ENCODE results near the gene NCS1.

The NCS1 gene

DNA sequence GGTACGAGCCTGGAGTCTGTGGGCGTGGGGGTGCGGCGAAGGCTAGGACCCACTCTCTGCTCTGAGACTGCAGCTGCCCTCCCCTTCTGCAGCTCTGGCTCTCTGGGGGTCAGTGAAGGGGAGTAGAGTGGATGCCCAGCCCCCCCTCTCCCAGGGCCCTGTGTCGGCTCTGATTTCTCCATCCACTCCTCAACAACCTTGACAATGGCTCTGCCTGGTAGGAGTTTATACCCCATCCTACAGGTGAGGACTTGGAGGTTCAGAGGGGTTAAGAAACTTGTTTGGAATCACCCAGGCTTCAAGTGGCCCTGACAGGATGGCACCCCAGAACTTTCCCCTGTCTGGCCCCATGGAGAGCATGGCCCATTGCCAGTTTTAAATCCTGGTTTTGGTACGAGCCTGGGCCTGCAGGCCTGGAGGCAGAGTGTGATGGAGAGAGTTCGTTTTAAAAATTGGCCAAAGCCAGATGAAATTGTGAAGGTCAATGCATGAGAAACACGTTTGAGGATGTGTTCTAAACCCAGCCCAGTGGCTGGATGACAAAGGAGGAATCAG, 22.3 kb downstream of the NCS1 start:
- DNase-seq (ENCODE audit: low spot score): no peak

DNA sequence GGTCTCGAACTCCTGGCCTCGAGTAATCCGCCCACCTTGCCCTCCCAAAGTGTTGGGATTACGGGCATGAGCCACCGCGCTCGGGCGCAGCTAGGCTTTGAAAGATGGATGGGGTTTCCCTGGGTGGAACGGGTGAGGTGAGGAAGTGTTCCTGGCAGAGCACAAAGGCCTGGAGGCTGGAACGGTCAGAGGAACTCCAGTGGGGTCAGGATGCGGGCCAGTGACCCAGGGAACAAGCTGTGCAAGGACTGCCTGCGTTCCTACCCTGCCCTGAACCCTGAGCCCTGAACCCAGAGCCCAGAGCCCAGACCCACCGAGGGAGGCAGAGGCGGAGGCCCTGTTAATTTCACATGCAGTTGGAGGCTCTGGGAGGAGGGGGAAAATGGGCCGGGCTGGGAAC, 23.4 kb downstream of the NCS1 start:
- DNase-seq (ENCODE audit: low spot score): no peak

DNA sequence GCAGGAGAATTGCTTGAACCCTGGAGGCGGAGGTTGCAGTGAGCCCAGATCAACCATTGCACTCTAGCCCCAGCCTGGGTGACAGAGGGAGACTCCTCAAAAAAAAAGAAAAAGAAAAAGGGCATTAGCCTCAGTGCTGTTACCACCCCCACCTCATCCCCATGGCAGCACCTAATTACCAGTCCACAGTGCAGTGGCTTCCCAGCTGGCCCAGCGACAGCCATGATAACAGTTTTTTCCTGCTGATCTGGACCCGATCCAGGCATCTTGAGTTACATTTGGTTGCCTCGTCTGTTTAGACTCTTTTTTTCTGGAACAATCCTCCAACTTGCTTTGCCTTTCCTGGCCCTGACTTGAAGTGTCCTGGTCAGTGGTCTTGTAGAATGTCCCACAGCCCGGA, 24.4 kb downstream of the NCS1 start:
- no peak for DNase-seq (ENCODE audit: low spot score)

DNA sequence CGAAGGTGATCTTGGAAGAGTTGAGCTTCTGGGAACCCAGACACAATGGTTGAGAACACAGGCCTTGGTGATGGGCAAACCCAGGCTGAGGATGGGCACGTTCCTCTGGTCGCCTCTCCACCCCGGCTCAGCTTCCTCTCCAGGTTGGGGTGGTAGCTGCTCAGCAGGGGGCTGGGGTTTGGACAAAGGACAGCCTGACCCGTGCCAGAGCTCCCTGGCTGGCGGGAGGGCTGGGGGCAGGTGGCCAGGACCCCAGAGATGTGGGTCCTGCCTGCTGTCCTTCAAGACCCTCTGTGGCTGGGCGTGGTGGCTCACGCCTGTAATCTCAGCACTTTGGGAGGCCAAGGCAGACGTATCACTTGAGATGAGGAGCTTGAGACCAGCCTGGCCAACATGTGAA, 25.2 kb downstream of the NCS1 start:
- DNase-seq (ENCODE audit: low spot score): no peak

DNA sequence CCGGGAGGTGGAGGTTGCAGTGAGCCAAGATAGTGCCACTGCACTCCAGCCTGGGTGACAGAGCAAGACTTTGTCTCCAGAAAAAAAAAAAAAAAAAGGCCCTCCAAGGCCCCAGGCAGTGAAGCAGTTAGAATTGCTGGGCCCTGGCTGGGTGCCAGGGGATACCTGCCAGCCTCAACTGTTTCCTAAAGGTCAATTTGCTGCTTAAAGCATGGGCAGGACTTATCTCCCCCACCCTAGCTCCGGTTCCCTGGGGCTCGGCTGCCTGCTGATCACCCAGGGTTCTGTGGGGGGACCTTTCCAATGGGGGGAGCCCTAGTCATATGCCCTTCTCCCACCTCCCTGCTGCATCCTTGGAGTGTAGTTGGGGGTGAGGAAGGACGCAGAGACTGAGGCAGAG, 25.7 kb downstream of the NCS1 start:
- DNase-seq (ENCODE audit: low spot score): no peak

DNA sequence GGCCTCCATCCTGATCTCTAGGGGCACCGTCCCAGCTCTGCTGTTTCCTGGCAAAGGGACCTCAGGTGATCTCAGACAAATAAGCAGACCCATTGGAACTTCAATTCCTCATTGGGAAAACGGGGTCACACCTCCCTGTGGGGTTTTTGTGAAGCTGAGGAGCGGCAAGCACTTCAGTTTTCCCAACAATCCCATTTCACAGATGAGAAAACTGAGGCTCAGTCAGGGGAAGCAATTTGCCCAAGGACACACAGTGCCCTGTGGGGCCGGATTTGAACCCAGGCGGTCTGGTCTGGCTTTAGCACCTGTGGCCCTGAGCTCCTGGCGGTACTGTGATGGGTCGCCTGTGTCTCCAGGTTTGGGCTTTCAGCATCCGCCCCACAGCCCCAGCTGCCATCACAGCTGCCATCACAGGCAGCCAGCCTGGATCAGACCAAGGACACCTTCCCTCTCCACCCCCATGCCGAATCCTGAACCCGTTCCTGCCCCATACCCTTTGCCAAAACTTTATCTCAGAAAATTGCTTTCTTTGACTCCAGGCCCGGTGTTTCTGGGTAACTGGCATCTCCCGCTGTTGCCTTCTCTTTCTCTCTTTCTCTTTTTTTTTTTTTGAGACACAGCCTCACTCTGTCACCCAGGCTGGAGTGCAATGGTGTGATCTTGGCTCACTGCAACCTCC, 26.4 kb downstream of the NCS1 start:
- DNase-seq (ENCODE audit: low spot score): no peak

DNA sequence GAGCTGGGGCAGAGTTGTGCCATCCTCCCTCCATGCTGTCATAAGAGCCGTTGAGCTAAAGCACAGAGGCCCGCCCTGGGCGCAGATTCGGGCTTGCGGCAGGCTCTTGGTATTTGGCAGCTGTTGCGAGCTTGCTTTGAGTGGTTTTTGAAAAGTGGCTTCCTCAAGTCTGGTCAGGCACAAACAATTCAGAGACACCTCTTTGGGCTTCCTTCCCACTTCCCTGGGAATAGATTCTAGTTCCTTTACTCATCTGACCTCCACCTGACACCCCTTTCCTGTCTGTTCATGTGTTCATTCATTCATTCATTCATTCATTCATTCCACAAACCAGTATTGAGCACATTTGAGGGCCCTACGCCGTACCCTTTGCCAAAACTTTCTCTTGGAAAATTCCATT, 27.4 kb downstream of the NCS1 start:
- no peak for DNase-seq (ENCODE audit: low spot score)

DNA sequence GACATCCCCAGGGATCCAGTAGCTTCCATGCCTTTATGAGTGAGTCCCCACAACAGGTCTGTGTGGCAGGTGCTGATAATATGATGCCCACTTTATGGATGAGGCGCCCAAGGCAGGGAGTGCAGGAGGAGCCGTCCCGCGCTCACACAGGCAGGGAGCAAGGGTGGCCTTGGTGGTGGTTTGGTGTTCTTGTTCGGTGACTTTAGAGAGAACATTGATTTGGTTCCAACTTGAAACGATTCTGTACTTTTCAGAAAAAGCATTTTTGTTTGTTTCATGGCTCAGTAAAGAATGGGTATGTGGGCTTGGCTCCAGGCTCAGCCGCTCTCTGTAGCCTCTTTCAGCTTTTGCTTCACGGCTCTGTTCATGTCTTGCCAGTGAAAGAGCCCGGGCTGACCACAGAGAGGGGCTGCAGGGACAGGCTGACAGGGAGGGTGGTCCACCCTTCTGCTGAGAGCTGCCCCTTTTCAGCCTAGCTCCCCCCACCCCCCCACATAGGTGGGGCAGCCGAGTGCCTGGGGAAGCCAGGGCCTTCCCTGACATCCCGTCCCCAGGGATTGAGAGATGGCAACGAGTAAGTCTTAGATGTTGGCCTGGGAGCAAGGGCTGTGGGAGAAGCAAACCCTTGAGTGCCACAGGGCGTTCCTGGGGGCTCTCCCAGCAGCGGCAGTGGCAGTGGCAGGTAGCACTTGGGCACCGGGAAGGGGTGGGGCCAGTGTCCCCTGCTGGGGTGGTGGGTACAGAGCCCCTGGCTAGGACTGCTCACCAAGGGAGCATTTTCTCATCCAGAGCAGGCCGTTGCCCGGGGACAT, 28.0 kb downstream of the NCS1 start:
- DNase-seq (ENCODE audit: low spot score): no peak

DNA sequence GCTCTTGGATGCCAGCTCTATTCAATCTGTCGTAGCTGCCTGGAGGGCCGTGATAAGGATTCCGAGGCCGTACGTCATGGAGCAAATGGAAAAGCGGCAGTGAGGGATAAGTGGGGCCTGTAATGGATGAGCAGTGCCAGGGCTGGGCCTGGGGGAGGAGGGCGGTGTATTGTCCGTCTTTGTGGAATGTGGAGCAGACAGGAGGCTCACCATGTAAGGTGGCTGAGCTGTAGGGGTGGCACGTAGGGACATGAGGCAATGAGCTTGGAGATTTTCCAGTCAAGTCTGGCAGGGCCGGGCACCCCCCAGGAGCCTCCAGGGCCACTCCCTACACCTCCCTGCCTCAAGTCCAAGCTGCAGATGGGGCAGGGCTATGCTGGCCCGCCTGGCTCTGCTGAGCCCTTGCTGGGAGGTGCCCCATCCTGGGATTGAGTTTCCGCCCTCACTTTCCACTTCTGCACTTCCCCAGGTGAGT, 29.2 kb downstream of the NCS1 start:
- DNase-seq (ENCODE audit: low spot score): no peak

DNA sequence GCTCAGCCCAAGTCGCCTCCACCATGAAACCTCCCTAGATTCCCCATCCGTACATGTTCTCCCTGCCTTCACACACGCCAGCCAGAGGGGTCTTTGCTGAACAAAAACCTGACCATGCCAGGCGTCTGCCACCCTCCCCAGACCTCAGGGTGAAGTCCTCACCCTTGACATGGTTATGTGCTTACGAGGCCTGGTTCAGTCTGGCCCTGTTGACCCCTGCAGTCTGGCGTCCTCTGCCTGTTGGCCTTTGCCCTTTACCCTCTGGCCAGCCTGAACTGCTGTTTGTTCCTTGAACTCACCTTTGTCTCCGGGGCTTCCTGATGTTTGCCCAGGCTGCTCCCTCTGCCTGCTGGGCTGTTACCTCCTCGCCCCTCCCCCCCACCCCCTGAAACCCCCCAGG, 29.8 kb downstream of the NCS1 start:
- no peak for DNase-seq (ENCODE audit: low spot score)

DNA sequence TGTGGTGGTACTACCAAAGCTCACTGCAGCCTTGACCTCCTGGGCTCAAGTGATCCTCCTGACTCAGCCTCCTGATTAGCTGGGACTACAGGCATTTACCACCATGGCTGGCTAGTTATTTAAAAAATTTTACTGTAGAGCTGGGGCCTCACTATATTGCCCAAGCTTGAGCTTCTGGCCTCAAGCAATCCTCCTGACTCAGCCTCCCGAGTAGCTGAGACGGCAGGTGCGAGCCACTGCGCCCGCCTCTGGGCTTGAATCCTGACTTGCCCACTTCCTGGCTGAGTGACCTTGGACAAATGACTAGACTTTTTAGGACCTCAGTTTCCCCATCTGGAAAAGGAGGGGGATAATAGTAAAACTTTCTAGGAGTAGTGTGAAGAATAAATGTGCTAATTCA, 32.1 kb downstream of the NCS1 start:
- DNase-seq (ENCODE audit: low spot score): no peak

DNA sequence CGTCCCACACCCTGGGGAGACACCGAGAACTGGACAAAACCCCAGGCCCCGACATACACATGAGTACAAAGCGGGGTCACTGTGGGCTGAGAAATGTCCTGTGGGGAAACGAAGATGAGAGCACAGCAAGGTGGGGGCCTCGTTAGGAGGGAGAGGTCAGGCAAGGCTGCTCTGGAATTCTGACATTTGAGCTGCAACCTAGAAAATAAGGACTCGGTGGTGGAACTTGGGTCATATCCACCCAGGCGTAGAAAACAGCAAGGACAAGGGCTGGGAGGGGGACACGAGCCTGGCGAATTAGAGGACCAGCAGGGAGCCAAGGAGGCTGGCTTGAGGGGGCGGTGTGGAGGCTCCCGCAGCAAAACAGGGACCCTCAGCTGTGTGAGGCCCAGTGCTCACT, 32.8 kb downstream of the NCS1 start:
- DNase-seq (ENCODE audit: low spot score): no peak

DNA sequence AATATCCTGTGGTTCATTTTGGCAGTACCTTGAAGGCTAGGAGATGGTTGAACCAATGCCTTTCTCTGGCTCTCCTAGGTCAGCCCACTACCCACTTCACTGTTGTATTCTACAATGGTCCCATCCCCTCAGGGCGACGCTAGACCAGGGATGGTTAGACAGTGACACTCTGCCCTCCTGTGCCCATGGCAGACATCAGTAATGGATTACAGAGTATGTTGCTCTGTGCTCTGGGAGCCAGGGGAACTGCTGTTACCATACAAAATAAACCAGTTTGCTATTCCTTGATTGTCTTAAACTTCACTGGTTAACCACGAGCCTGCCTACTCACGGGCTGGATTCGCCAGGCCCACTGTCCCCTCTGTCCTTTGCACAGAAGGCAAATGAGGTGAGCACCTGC, 33.7 kb downstream of the NCS1 start:
- DNase-seq (ENCODE audit: low spot score): no peak

DNA sequence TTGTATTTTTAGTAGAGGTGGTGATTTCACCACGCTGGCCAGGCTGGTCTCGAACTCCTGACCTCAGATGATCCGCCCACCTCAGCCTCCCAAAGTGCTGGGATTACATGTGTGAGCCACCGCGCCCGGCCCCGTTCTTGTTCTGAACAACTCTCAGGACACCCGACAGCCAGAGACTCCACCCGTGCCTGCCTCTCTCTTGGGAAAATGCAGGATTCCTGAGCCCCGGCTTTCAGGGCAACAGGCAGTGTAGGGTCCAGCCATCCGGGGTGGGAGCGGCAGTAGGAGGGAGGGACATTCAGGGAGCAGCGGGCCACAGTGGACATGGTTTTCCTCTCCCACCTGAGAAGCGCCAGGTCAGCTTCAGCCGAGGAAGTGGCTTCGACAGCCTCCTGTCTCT, 34.4 kb downstream of the NCS1 start:
- no peak for DNase-seq (ENCODE audit: low spot score)

DNA sequence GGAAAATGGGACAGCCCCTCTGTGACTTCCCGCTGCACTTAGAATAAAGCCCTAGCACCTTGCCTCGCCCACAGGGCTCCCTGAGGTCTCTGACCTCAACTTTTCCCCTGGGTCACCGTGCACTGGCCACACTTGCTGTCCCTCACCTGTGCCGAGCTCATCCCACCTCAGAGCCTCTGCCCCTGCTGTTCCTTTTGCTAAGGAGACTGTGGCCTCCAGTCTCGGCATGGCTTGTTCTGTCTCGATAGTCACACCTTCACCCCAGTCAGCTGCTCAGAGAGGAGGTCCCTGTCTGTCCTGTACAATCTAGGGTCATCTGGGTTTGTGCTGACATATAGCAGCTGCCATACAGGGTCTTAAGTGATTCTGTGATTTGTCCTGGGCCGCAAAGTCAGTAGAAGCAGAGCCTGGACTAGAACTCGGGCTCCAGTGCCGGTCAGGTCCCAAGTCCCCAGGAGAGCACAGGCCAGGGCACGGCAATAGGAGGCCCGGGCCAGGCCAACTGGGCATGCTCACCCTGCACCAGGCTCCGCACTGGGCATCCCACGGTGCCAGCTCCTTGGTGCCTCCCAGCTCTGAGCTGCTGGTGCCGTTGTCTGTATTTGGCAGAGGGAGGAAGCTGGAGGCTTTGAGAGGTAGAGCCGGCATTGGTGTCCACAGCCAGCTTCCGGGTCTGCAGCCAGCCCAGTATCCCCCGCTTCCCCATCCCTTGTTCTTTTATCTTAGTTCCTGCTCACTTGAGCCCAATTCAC, 35.2 kb downstream of the NCS1 start:
- no peak for DNase-seq (ENCODE audit: low spot score)

DNA sequence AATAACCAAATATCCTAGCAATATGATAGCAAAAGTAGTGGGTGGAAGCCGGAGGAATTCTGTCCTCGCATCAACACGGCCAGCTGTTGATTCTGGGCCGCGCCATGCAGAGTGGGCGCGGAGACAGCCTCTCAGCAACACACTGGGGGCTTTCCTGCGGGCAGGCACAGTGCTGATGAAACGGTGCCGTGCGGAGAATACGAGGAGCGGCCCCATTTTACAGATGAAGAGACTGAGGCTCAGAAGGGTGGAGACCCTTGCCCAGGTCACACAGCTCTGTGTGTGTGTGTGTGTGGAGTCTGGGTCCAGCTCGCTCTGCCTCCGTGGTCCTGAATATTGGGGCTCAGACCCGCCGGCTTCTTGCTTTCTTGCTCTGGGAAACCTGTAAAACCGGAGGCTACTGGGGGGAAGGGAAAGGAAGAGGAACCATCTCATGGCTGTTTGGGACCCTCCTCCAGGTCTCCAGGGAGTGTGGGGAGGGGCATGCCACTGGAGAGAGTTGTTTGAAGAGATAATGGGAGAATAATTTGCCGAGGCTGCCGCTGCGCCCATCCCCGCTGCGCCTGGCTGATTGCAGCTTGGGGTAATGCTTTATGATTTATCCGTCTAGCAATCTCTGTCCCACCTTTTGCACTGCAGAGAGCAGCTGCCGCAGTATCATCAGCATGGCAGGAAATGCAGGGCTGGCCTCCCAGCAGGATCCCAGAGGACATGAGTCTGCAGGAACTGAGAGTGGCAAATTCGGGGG, 36.6 kb downstream of the NCS1 start:
- no peak for DNase-seq (ENCODE audit: low spot score)

DNA sequence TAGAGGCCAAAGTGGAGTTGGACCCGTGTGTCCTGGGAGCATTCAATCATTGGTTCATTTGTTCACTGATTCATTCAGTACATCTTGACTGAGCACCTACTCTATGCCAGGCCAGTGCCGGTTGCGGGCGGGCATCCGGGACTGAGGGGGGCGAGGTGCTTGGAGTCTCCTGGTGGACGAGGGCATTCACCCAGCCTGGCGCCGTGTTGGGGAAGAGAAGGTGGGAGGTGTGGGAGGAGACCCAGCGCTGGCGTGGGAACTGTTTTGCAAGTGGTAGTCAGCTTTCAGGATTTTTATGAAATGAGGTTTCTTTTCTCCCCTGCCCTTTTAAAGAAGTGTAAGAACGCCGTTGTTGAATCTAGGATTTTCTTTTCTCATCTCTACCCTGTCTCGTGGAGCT, 37.2 kb downstream of the NCS1 start:
- DNase-seq (ENCODE audit: low spot score): no peak

DNA sequence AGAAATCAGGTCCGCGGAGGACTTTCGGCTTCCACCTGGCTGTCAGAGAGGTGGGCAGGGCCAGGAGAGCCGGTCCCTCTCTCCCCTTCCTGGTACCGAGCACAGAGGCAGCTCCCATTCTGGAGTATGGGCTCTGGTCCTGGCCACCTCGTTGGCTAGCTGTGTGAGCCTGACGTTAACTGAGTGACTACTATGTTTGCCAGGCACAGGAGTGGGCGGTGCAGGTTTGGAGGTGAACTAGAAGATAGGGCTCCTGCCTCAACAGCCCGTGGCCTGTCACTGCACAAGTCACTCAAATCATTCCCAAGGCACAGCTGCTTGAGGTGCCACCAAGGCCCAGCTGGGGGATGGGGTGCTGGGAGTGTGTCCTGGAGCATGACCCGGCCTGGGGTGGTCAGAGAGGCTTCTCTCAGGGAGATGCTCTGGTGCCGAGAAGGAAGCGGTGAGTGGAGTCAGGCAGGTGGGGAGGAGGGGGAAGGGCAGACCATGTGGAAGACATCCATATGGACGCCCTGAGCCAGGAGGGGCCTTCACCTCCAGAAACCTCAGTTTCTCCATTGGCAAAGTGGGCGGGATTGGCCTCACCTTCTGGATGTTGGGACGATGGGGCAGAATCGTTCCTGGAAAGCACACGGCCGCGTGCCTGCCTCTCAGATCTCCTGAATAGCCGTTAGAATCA, 39.5 kb downstream of the NCS1 start:
- DNase-seq (ENCODE audit: low spot score): no peak

DNA sequence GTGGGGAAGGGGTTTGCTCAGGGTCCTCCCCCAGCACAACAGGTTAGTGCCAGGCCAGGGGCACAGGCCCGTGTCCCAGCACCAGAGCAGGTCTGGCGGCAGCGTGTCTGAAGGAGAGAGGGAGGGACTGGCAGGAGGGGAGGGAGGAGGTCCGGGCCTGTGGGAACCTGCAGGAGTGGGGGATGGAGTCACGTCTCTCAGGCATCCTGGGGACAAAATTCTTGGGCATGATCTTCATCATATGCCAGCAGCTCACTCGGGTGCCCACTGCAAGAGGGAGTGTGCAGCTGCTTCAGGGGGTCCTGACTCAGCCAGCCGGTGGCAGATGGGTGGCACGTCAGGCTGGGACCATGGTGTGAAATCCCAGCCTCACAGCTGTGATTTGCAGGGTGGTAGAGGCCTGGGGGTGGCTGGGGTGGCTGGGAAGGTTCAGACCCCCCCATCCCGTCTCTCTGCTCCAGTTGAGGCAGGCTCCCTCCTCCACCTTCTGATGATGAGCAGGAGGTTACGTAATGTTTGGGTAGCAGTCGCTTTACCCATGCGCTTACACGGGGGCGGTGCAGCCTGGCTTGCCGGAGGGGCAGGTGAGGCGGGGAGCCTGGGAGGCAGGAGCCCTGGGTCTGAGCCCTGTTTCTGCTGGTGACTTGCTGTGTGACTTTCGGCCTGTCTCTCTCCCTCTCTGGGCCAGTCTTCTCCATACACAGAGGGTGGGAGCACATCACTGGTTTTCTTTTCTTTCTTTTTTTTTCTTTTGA, 40.5 kb downstream of the NCS1 start:
- DNase-seq (ENCODE audit: low spot score): no peak

DNA sequence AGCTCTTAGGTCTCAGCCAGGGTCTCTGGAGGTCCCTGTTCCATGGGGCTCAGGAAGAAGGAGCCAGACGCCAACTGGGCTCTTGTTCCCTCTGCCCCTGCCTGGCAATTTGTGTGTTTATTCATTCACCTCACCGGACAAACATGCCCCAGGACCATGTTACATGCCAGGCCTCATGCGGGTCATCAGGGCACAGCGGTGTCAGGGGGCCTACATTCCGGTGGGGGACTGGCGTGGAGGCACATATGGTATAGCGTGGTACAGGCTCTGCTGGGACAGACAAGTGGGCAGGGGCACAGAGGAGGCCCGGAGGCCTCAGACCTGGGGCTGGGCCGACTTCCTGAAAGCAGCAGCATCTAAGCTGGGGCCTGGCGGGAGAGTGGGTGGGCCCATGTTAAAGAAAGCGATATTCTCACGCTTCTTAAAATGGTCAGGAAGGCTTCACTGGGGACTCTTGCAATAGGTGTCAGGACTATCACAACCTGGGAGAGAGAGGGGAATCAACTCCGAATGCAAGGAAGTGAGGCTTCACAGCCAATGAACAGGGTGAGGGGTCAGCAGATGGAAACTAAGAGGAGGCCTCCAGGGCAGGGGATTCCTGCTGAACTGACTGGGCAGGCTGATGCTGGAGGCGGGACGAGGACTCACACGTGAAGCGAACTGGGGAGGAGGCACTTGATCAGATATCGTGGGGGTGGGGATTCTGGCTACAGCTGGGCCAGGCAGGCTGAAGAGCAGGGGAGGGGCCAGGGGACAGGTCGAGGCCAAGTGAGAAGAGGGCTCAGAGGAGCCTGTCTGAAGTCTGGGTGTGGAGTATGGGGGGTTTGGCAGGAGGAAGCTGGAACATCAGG, 41.9 kb downstream of the NCS1 start:
- no peak for DNase-seq (ENCODE audit: low spot score)

All from SW480 (cell line).